ENCODE results near the gene LMO4. TPM values are rescaled to one million over a fixed set of nuclear protein-coding genes. Genes with fewer than 3 reads are reported as not detected.

LMO4 gene
- total RNA-seq, 1 donor, result 61.9 TPM

- peak overlapping the region; percentile 64 for H2AFZ ChIP-seq (ENCODE audit: low read length)
- peaks cover 4% of the 10 kb centered on the region for H4K20me1 ChIP-seq (ENCODE audit: insufficient read depth, low read length)
- TF ChIP-seq CTCF (IDR thresholded peaks at IDR 0.05; ENCODE audit: extremely low read depth, low read depth, low read length), result no peak
- H3K4me2 ChIP-seq (ENCODE audit: insufficient read depth, low read length), result peak overlapping the region; percentile 97
- H3K27ac ChIP-seq (ENCODE audit: low read depth, low read length), result peak overlapping the region; percentile 62
- peaks cover 59% of the 10 kb centered on the region for H3K79me2 ChIP-seq (ENCODE audit: insufficient read depth, low read length)
- no peaks in the 10 kb centered on the region for H3K9me3 ChIP-seq (ENCODE audit: low read depth, low read length)
- no peaks in the 10 kb centered on the region for H3K27me3 ChIP-seq (ENCODE audit: insufficient read depth, low read length)
- H3K4me1 ChIP-seq (ENCODE audit: insufficient read depth, low read length), result peaks cover 37% of the 10 kb centered on the region
- peak overlapping the region; percentile 89 for H3K4me3 ChIP-seq (ENCODE audit: insufficient read depth, low read length)
- no peaks in the 10 kb centered on the region for H3K36me3 ChIP-seq (ENCODE audit: insufficient read depth, low read length)
- peak; percentile 88 for DNase-seq (ENCODE audit: insufficient read length, low spot score, missing footprints)
Observed at GRCh38 chr1:87330057-87330884, 1.6 kb downstream of the LMO4 start.

GRCh38 chr1:87330885-87331364 lies 2.2 kb downstream of the LMO4 start:
- DNase-seq (ENCODE audit: insufficient read length, low spot score, missing footprints), result peak; percentile 84
- Histone ChIP-seq H3K4me2 (ENCODE audit: insufficient read depth, low read length) (peak overlapping the region; percentile 97), H2AFZ (ENCODE audit: low read length) (peak overlapping the region; percentile 80), H4K20me1 (ENCODE audit: insufficient read depth, low read length) (peaks cover 4% of the 10 kb centered on the region), H3K27me3 (ENCODE audit: insufficient read depth, low read length) (no peaks in the 10 kb centered on the region), H3K4me1 (ENCODE audit: insufficient read depth, low read length) (peaks cover 42% of the 10 kb centered on the region), H3K36me3 (ENCODE audit: insufficient read depth, low read length) (no peaks in the 10 kb centered on the region), H3K9me3 (ENCODE audit: low read depth, low read length) (no peaks in the 10 kb centered on the region), H3K4me3 (ENCODE audit: insufficient read depth, low read length) (peak overlapping the region; percentile 89), H3K27ac (ENCODE audit: low read depth, low read length) (peak overlapping the region; percentile 62), H3K79me2 (ENCODE audit: insufficient read depth, low read length) (peaks cover 66% of the 10 kb centered on the region)
- no peak for TF ChIP-seq CTCF (IDR thresholded peaks at IDR 0.05; ENCODE audit: extremely low read depth, low read depth, low read length)

GRCh38 chr1:87331365-87332241 lies 2.9 kb downstream of the LMO4 start:
- H3K36me3 ChIP-seq (ENCODE audit: insufficient read depth, low read length), result peaks cover 1% of the 10 kb centered on the region
- peak; percentile 93 for DNase-seq (ENCODE audit: insufficient read length, low spot score, missing footprints)
- H4K20me1 ChIP-seq (ENCODE audit: insufficient read depth, low read length), result peaks cover 4% of the 10 kb centered on the region
- H3K79me2 ChIP-seq (ENCODE audit: insufficient read depth, low read length), result peaks cover 72% of the 10 kb centered on the region
- H3K27ac ChIP-seq (ENCODE audit: low read depth, low read length), result peak overlapping the region; percentile 61
- H2AFZ ChIP-seq (ENCODE audit: low read length), result peak overlapping the region; percentile 80
- peak; percentile 25 for TF ChIP-seq CTCF (IDR thresholded peaks at IDR 0.05; ENCODE audit: extremely low read depth, low read depth, low read length)
- H3K27me3 ChIP-seq (ENCODE audit: insufficient read depth, low read length), result no peaks in the 10 kb centered on the region
- H3K9me3 ChIP-seq (ENCODE audit: low read depth, low read length), result no peaks in the 10 kb centered on the region
- peak overlapping the region; percentile 97 for H3K4me2 ChIP-seq (ENCODE audit: insufficient read depth, low read length)
- H3K4me3 ChIP-seq (ENCODE audit: insufficient read depth, low read length), result peak overlapping the region; percentile 89
- H3K4me1 ChIP-seq (ENCODE audit: insufficient read depth, low read length), result peaks cover 48% of the 10 kb centered on the region

Data from osteoblast (primary cell).